IPS DF 19.7 (cell line): ENCODE results near the gene CD58.

Source experiments
- DNase-seq: peaks from one replicate; pipeline ENCODE4 v3.0.0-alpha.2; 2013; ENCODE audit warnings: low read depth, low spot score

CD58 gene

DNA sequence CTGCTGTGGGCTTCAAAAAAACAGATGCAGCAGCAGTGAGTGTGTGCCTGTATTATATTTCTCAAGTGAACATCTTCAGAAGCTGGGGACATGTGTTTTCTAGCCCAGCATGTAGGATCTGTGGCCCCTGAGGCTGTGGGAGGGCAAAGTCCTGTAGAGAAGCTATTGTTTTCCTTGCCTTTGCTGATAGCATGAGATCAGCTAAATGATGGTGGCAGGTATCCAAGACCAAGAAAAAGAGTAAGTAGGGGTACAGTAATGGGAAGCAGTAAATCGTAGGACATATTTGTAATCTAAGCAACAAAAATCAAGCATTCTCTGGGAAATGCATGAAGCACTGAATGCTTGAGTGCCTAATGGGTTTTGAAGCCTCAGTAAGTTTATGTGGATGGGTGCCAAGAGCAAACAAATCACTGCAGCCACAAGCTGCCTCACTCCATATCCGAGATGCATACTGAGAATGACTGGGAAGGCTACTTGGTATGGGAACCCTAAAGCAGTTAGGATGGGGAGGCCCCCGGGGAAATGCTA is 98.3 kb downstream of the CD58 start:
- DNase-seq: no peak

DNA sequence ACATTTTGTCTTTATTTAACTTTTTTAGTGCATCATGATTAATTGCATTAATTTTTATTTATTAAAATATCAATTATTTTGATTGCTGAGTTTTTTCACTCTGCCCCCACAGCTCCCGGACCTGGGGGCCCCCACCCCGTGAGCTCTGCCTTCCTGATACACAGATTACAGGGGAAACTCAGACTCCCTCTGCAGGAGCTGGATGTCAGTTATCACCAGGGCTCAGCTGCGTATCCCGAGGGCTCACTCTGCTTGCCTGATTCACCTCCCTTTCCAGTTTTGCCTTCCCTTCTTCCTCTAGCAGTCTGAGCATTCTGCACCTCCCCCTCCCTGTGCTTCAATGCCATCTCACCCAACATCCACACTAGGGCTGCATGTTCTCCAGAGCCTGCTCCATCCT is 99.6 kb downstream of the CD58 start:
- no peak for DNase-seq

DNA sequence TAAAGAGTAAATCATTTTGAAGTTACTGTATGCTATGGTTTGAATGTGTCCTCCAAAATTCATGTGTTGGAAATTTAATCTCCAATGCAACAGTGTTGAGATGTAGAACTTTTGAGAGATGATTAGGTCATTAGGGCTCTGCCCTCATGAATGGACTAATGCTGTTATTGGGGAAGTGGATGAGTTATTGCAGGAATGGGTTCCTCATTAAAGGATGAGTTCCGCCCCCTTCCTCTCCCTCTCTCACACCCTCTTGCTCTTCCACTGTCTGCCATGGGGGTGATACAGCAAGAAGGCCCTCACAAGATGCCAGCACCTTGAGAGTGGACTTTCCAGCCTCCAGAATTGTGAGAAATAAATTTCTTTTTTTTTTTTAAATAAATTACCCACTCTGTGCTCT is 100.2 kb downstream of the CD58 start:
- DNase-seq: no peak

DNA sequence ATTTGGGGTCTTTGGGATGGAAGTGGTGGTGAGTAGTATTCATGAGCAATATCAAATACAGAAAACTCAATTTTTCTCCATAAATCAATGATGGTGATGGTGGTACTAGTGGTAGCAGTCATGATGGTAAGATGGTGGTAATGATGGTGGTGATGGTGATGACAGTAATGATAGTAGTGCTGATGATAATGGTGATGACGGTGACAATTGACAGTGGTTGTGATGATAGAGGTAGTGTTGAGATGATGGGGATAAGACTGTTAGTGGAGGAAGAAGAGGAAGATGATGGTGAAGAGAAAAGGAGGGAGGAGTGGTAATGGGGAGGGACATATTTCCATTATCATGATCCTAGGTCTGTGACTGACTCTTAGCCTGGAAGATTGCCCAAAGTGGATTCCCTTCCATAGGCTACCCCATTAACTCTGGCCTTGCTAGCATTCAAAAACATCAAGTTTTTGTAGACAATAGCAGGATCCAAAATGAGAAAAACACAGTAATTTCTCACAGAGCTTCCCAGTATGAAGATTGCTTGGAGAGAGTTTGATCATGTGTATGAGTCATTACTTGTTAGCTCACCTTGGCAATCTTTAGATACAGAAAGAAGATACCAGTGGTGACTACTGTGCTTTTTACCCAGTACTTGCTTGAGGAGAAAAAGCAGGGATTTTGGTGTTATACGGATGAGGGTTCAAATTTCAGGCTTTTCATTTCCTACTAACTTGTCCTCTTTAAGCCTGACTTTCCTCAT is 103.8 kb downstream of the CD58 start:
- DNase-seq: no peak

DNA sequence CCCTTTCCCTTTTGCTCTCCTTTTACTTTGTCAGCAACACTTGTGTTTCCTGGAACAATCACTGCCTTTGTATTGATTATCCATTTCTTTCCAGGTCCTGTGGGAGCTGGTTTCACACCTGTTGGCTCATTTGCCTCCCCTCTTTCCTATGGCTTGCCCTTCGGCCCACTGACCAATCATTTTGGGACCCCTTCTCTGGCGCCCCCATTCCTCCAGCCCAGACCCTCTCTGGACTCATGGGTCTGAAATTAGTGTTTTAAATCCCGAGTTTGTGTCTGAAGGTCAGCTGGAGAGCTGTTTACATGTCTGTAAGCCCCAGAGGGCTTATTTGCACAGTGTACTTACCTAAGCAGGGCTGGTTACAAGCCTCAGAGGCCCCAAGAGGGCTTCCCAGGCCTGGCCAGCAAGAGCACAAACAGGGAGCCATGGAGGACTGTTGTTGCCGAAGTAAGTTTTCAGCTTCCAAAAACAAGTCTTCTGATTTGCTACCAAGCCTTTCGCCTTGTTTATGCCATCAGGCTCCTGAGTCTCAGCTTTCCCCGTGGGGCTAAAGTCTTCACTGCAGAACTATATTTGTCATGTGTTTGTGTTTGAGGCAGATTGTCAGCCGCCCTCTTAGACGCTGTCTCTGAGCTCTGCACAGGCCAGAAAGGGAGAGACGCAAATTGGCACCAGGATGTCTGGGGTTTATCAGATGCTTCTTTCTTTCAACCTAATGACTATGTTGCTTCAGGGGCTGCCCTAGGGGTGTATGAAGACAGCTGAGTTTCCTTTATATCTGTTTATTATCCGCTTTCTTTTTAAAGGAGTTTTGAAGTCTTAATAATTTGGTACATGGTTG is 104.8 kb downstream of the CD58 start:
- no peak for DNase-seq

DNA sequence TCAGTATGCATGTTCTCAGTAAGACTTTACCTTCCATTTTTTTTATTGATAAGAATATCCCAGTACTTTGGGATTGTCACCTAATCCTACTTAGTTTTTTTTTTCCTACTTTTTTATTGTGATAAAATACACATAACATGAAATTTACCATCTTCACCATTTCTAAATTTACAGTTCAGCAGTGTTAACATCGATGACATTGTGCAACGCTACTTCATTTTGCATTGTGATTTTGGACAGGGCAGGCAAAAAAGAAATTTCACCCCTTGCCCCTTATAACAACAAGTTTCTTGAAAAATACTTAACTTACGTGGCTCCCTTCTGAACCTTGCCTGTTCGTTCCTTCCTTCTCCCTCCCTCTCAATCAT is 105.4 kb downstream of the CD58 start:
- no peak for DNase-seq
